ENCODE measurements around the gene KCNQ1. TPM values are rescaled to one million over a fixed set of nuclear protein-coding genes. Genes with fewer than 3 reads are reported as not detected.

Gene KCNQ1
- total and polyA plus RNA-seq, 2 donors (not counting 1 experiment from before 2014, with no cell fraction given): 21.5 to 28.8 TPM

GRCh38 chr11:2846470-2846869 is 401.7 kb downstream of the KCNQ1 start:
- Histone ChIP-seq H3K4me3 (ENCODE audit: control extremely low read depth in 1 of 5, extremely low read depth in 1 of 5, insufficient read depth in 1 of 5, low read depth in 2 of 5, low read length in 4 of 5) (no peak overlapping the region), H3K27ac (ENCODE audit: low read length in 2 of 2) (no peak overlapping the region), H3K9me3 (ENCODE audit: control extremely low read depth in 1 of 3, control insufficient read depth in 2 of 3, insufficient read depth in 1 of 3, low read length in 2 of 3) (no peaks in the 10 kb centered on the region), H3K79me2 (ENCODE audit: control insufficient read depth, insufficient read depth, low read length) (no peaks in the 10 kb centered on the region), H3K9ac (ENCODE audit: low read length) (no peak overlapping the region), H3K36me3 (replicated peaks in 1 of 2; ENCODE audit: control extremely low read depth in 1 of 2, control insufficient read depth in 1 of 2, extremely low read depth in 1 of 2, insufficient read depth in 2 of 2, low read length in 1 of 2) (no peaks in the 10 kb centered on the region), H3K27me3 (replicated peaks in 1 of 4; ENCODE audit: control extremely low read depth in 1 of 4, control insufficient read depth in 3 of 4, insufficient read depth in 4 of 4, low read length in 3 of 4) (no peaks in the 10 kb centered on the region), H3K4me2 (replicated peaks; ENCODE audit: low read depth, low read length, poor library complexity, severe bottlenecking) (no peak overlapping the region), H2AFZ (ENCODE audit: insufficient read depth, low read depth, low read length, poor library complexity, severe bottlenecking) (no peak overlapping the region), H4K20me1 (ENCODE audit: control insufficient read depth, insufficient read depth, low read length, poor library complexity, severe bottlenecking) (no peaks in the 10 kb centered on the region), H3K4me1 (ENCODE audit: control insufficient read depth in 2 of 2, insufficient read depth in 2 of 2, low read length in 2 of 2) (no peaks in the 10 kb centered on the region)
- no peak for ATAC-seq (ENCODE audit: low read depth)
- POLR2A ChIA-PET: no interaction called here
- Mint-ChIP-seq H3K27ac (no peak overlapping the region), H3K4me1 (no peaks in the 10 kb centered on the region), H3K4me3 (no peak overlapping the region), H3K27me3 (no peaks in the 10 kb centered on the region), H3K9me3 (ENCODE audit: insufficient read depth) (no peaks in the 10 kb centered on the region)
- intact Hi-C loops (cut with micrococcal nuclease): no loop called here
- no peak for TF ChIP-seq CTCF (IDR thresholded peaks at IDR 0.05)
- no peak for TF ChIP-seq EZH2 (IDR thresholded peaks at IDR 0.05; ENCODE audit: borderline replicate concordance, insufficient read depth, low read depth, low read length, poor library complexity, severe bottlenecking)
- 90% methylated on average over 11 of the region's 11 CpGs for WGBS (ENCODE audit: insufficient coverage)
- CTCF ChIA-PET: no interaction called here
- no peak for DNase-seq

GRCh38 chr11:2847561-2847960 is 402.8 kb downstream of the KCNQ1 start:
- Mint-ChIP-seq H3K4me1 (no peaks in the 10 kb centered on the region), H3K27ac (no peak overlapping the region), H3K9me3 (ENCODE audit: insufficient read depth) (no peaks in the 10 kb centered on the region), H3K27me3 (no peaks in the 10 kb centered on the region), H3K4me3 (no peak overlapping the region)
- Histone ChIP-seq H3K4me2 (replicated peaks; ENCODE audit: low read depth, low read length, poor library complexity, severe bottlenecking) (no peak overlapping the region), H2AFZ (ENCODE audit: insufficient read depth, low read depth, low read length, poor library complexity, severe bottlenecking) (no peak overlapping the region), H3K27me3 (replicated peaks in 1 of 4; ENCODE audit: control extremely low read depth in 1 of 4, control insufficient read depth in 3 of 4, insufficient read depth in 4 of 4, low read length in 3 of 4) (no peaks in the 10 kb centered on the region), H3K9ac (ENCODE audit: low read length) (no peak overlapping the region), H3K9me3 (ENCODE audit: control extremely low read depth in 1 of 3, control insufficient read depth in 2 of 3, insufficient read depth in 1 of 3, low read length in 2 of 3) (no peaks in the 10 kb centered on the region), H3K4me1 (ENCODE audit: control insufficient read depth in 2 of 2, insufficient read depth in 2 of 2, low read length in 2 of 2) (no peaks in the 10 kb centered on the region), H3K4me3 (ENCODE audit: control extremely low read depth in 1 of 5, extremely low read depth in 1 of 5, insufficient read depth in 1 of 5, low read depth in 2 of 5, low read length in 4 of 5) (no peak overlapping the region), H3K79me2 (ENCODE audit: control insufficient read depth, insufficient read depth, low read length) (no peaks in the 10 kb centered on the region), H4K20me1 (ENCODE audit: control insufficient read depth, insufficient read depth, low read length, poor library complexity, severe bottlenecking) (no peaks in the 10 kb centered on the region), H3K36me3 (replicated peaks in 1 of 2; ENCODE audit: control extremely low read depth in 1 of 2, control insufficient read depth in 1 of 2, extremely low read depth in 1 of 2, insufficient read depth in 2 of 2, low read length in 1 of 2) (no peaks in the 10 kb centered on the region), H3K27ac (ENCODE audit: low read length in 2 of 2) (no peak overlapping the region)
- no peak for TF ChIP-seq EZH2 (IDR thresholded peaks at IDR 0.05; ENCODE audit: borderline replicate concordance, insufficient read depth, low read depth, low read length, poor library complexity, severe bottlenecking)
- TF ChIP-seq CTCF (IDR thresholded peaks at IDR 0.05): no peak
- CTCF ChIA-PET: no interaction called here
- DNase-seq: no peak
- POLR2A ChIA-PET: no interaction called here
- intact Hi-C loops (cut with micrococcal nuclease): no loop called here
- no peak for ATAC-seq (ENCODE audit: low read depth)
- WGBS (ENCODE audit: insufficient coverage): 88% methylated on average over 16 of the region's 21 CpGs

Data from B cell (primary cell).